Nephron progenitor cell (in vitro differentiated cells): Measurements from ENCODE around the gene ABCF3.

ENCODE experiments used
- DNase-seq: peaks from one replicate; pipeline ENCODE4 v3.0.0; 2021
- H3K27ac Mint-ChIP-seq: 2 replicates; pipeline ENCODE4 v1.8.0; 2021; ENCODE audit warnings: mild to moderate bottlenecking, moderate library complexity, mixed read lengths
- H3K27me3 Mint-ChIP-seq: 2 replicates; pipeline ENCODE4 v1.8.0; 2021; ENCODE audit warnings: mild to moderate bottlenecking, low read depth, mixed read lengths; ENCODE audit not compliant: poor library complexity
- H3K36me3 Mint-ChIP-seq: 2 replicates; pipeline ENCODE4 v1.8.0; 2021; ENCODE audit warnings: low read depth, mixed read lengths
- H3K4me1 Mint-ChIP-seq: 2 replicates; pipeline ENCODE4 v1.8.0; 2021; ENCODE audit warnings: mixed read lengths
- H3K4me3 Mint-ChIP-seq: 2 replicates; pipeline ENCODE4 v1.8.0; 2021; ENCODE audit warnings: mild to moderate bottlenecking, moderate library complexity, mixed read lengths
- H3K9me3 Mint-ChIP-seq: 2 replicates; pipeline ENCODE4 v1.8.0; 2021; ENCODE audit warnings: mild to moderate bottlenecking, moderate library complexity, mixed read lengths
- TF ChIP-seq, protein P1 (sequence below): fragments of 200-600 bp; sonication (generic); IDR thresholded peaks from 2 replicates; pipeline ENCODE4 v1.5.0; 2021; ENCODE audit warnings: antibody characterized with exemption

Gene ABCF3

DNA sequence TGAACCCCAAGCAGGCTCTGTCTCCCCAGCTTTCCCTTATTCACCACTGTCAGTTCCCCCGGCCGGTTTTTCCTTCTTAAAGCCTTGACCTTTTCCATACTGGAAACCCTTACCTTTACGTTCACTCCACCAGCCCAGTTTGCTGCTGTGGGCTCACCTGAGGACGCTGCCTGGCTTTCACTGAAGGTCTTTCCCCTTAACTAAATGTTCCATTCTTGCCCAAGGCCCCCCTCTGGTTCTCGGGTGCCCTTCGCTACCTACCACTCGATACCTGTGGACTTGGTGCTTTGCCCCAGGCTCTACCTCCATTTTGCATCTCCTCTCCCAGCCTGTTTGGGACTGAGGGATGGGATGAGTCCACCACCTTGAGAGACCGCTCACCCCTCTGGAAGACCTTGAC lies 10.5 kb upstream of the ABCF3 start:
- Mint-ChIP-seq H3K4me1 (peaks cover 47% of the 10 kb centered on the region), H3K27me3 (peaks cover 4% of the 10 kb centered on the region), H3K9me3 (no peaks in the 10 kb centered on the region), H3K4me3 (peak overlapping the region; percentile 99), H3K36me3 (peaks cover 48% of the 10 kb centered on the region), H3K27ac (peak overlapping the region; percentile 98)
- DNase-seq = no peak
- TF ChIP-seq, protein P1, sequence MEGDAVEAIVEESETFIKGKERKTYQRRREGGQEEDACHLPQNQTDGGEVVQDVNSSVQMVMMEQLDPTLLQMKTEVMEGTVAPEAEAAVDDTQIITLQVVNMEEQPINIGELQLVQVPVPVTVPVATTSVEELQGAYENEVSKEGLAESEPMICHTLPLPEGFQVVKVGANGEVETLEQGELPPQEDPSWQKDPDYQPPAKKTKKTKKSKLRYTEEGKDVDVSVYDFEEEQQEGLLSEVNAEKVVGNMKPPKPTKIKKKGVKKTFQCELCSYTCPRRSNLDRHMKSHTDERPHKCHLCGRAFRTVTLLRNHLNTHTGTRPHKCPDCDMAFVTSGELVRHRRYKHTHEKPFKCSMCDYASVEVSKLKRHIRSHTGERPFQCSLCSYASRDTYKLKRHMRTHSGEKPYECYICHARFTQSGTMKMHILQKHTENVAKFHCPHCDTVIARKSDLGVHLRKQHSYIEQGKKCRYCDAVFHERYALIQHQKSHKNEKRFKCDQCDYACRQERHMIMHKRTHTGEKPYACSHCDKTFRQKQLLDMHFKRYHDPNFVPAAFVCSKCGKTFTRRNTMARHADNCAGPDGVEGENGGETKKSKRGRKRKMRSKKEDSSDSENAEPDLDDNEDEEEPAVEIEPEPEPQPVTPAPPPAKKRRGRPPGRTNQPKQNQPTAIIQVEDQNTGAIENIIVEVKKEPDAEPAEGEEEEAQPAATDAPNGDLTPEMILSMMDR = no peak

DNA sequence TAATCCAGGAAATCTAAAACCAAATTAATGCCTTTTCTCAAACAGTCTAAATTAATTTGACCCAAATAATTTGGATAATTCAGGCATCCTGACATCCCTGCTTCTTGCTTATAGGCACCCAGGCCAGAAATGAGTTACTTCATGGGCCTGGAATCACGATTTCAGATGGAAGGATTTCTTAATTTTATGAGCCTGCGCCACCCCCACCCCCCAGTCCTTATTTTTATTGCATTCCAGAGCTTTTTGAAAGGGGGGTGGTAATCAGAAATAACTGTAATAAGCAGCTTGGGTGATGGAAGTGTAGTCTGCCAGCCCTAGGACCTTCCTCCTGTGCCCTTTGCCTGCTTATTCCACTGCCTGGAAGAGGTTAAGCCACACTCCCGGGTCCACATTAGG lies 10.0 kb upstream of the ABCF3 start:
- no peak for DNase-seq
- Mint-ChIP-seq H3K4me1 (peaks cover 47% of the 10 kb centered on the region), H3K27ac (peak overlapping the region; percentile 98), H3K36me3 (peaks cover 49% of the 10 kb centered on the region), H3K27me3 (peaks cover 4% of the 10 kb centered on the region), H3K4me3 (peak overlapping the region; percentile 99), H3K9me3 (no peaks in the 10 kb centered on the region)
- TF ChIP-seq, protein P1 = no peak

DNA sequence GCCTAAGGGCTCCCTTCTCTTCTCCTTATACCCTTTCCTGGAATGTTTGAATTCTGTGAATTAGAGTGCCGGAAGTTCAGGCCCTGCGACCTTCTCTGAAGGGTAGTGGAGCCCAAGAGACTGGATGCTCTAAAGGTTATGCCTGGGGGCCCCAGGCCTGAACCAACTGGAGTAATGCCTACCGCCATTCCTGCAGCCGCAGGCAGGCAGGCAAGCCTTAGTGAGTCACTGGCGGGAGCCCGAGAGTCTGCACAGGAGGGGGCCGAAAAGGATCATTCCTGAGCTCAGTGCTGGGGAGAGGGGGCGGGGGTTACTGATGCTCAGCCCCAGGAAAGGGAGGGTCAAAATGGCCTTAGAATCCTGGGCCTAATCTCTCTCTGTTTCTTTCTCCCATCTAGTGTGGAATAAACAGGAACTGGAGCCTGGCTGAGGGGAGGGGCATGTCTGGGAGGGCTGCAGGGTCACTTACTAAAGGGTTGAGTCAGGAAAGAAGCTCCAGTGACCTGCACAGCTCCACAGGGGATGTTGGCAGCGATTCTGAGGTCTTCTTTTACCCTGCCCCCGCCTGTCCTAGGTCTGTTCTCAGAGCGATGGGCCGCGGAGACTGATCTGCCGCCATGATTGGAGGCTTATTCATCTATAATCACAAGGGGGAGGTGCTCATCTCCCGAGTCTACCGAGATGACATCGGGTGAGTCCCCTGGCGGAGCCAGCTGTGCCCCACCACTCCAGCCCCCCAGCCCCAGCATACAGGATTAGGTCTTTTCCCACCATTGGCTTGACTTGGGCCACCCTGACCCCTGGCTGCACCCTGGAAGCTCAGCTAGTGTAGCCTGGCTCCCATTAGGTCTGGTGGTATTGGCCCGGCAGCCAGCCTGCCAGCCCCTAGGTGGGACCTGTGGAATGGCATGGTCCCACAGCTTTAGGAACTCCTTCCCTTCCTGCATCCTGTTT lies 9.3 kb upstream of the ABCF3 start:
- H3K4me3 Mint-ChIP-seq = peak overlapping the region; percentile 99
- H3K9me3 Mint-ChIP-seq = no peaks in the 10 kb centered on the region
- H3K27ac Mint-ChIP-seq = peak overlapping the region; percentile 98
- peaks cover 42% of the 10 kb centered on the region for H3K4me1 Mint-ChIP-seq
- peak; percentile 69 for DNase-seq
- TF ChIP-seq, protein P1 = no peak
- peaks cover 4% of the 10 kb centered on the region for H3K27me3 Mint-ChIP-seq
- peaks cover 47% of the 10 kb centered on the region for H3K36me3 Mint-ChIP-seq

DNA sequence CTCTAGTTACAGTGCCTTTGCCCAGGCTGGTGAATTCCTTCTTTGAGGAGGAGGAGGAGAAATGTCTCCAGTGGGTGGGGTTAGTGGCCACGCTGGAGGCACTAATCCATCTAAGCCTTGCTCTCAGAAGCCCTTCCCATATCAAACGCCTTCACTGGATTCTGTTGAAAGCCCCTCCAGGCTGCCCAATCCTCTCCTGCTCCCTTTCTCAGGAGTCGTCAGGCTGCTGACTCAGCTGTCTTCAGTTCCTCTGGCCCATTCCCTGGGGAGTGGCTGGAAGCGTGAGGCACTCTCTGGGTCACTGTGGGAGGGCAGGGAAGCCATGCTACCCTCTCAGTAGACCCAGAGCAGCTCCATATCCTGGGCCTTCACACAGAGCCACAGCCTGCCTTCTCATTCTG lies 8.7 kb upstream of the ABCF3 start:
- no peak for DNase-seq

GRCh38 chr3:184177767-184178306 lies 8.2 kb upstream of the ABCF3 start:
- Mint-ChIP-seq H3K27ac (peak overlapping the region; percentile 98), H3K4me1 (peaks cover 37% of the 10 kb centered on the region), H3K4me3 (peak overlapping the region; percentile 99), H3K36me3 (peaks cover 45% of the 10 kb centered on the region), H3K27me3 (peaks cover 4% of the 10 kb centered on the region), H3K9me3 (no peaks in the 10 kb centered on the region)
- DNase-seq = no peak
- TF ChIP-seq, protein P1 = no peak

More for the DNA sequence above, 8.7 kb upstream of the ABCF3 start:
- Mint-ChIP-seq H3K4me3 (peak overlapping the region; percentile 99), H3K36me3 (peaks cover 43% of the 10 kb centered on the region), H3K27me3 (peaks cover 4% of the 10 kb centered on the region), H3K27ac (peak overlapping the region; percentile 98), H3K9me3 (no peaks in the 10 kb centered on the region), H3K4me1 (peaks cover 37% of the 10 kb centered on the region)
- TF ChIP-seq, protein P1 = no peak
